ENCODE results near the gene AIG1. TPM values are rescaled to one million over a fixed set of nuclear protein-coding genes. Genes with fewer than 3 reads are reported as not detected.

AIG1 gene
- total and polyA plus RNA-seq, 2 experiments from 2014 or later, result 92.8 to 102 TPM

- H3K27ac ChIP-seq, result no peak overlapping the region
- no peaks in the 10 kb centered on the region for H3K9me3 ChIP-seq (ENCODE audit: low read depth)
- H3K79me2 ChIP-seq, result no peaks in the 10 kb centered on the region
- TF ChIP-seq, protein P1, sequence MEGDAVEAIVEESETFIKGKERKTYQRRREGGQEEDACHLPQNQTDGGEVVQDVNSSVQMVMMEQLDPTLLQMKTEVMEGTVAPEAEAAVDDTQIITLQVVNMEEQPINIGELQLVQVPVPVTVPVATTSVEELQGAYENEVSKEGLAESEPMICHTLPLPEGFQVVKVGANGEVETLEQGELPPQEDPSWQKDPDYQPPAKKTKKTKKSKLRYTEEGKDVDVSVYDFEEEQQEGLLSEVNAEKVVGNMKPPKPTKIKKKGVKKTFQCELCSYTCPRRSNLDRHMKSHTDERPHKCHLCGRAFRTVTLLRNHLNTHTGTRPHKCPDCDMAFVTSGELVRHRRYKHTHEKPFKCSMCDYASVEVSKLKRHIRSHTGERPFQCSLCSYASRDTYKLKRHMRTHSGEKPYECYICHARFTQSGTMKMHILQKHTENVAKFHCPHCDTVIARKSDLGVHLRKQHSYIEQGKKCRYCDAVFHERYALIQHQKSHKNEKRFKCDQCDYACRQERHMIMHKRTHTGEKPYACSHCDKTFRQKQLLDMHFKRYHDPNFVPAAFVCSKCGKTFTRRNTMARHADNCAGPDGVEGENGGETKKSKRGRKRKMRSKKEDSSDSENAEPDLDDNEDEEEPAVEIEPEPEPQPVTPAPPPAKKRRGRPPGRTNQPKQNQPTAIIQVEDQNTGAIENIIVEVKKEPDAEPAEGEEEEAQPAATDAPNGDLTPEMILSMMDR (IDR thresholded peaks at IDR 0.05; ENCODE audit: poor library complexity), result no peak
- TF ChIP-seq EZH2phosphoT487 (IDR thresholded peaks at IDR 0.05; ENCODE audit: low read depth, severe bottlenecking, unreplicated experiment) (no peak), EZH2 (IDR thresholded peaks at IDR 0.05; ENCODE audit: borderline replicate concordance) (no peak)
- no peaks in the 10 kb centered on the region for H3K9me2 ChIP-seq (replicated peaks; ENCODE audit: insufficient read depth)
- H3K4me3 ChIP-seq, result no peak overlapping the region
- DNase-seq (ENCODE audit: low spot score), result no peak
- H2AFZ ChIP-seq, result no peak overlapping the region
- H3K27me3 ChIP-seq, result no peaks in the 10 kb centered on the region
- no peaks in the 10 kb centered on the region for H4K20me1 ChIP-seq (ENCODE audit: insufficient read depth, poor library complexity, severe bottlenecking)
- 100% methylated on average over 1 of the region's 1 CpG for WGBS (ENCODE audit: low lambda C conversion rate, missing lambda C conversion rate)
- no peaks in the 10 kb centered on the region for H3K36me3 ChIP-seq (replicated peaks; ENCODE audit: insufficient read depth, low read depth)
- H3K4me1 ChIP-seq (ENCODE audit: insufficient read depth), result no peaks in the 10 kb centered on the region
- H3K4me2 ChIP-seq, result no peak overlapping the region
These were observed 99.9 kb downstream of the AIG1 start for GRCh38 chr6:143160439-143161220.

GRCh38 chr6:143163621-143164020 is 102.9 kb downstream of the AIG1 start:
- H3K9me3 ChIP-seq (ENCODE audit: low read depth), result no peaks in the 10 kb centered on the region
- H3K4me2 ChIP-seq, result no peak overlapping the region
- WGBS (ENCODE audit: low lambda C conversion rate, missing lambda C conversion rate), result 48% methylated on average over 1 of the region's 1 CpG
- H3K4me3 ChIP-seq, result no peak overlapping the region
- H3K9me2 ChIP-seq (replicated peaks; ENCODE audit: insufficient read depth), result no peaks in the 10 kb centered on the region
- H3K27me3 ChIP-seq, result no peaks in the 10 kb centered on the region
- no peak overlapping the region for H3K27ac ChIP-seq
- TF ChIP-seq EZH2phosphoT487 (IDR thresholded peaks at IDR 0.05; ENCODE audit: low read depth, severe bottlenecking, unreplicated experiment), result no peak
- TF ChIP-seq, protein P1 (IDR thresholded peaks at IDR 0.05; ENCODE audit: poor library complexity), result no peak
- no peak for TF ChIP-seq EZH2 (IDR thresholded peaks at IDR 0.05; ENCODE audit: borderline replicate concordance)
- no peaks in the 10 kb centered on the region for H3K4me1 ChIP-seq (ENCODE audit: insufficient read depth)
- H4K20me1 ChIP-seq (ENCODE audit: insufficient read depth, poor library complexity, severe bottlenecking), result no peaks in the 10 kb centered on the region
- no peak for DNase-seq (ENCODE audit: low spot score)
- H3K36me3 ChIP-seq (replicated peaks; ENCODE audit: insufficient read depth, low read depth), result no peaks in the 10 kb centered on the region
- H2AFZ ChIP-seq, result no peak overlapping the region
- H3K79me2 ChIP-seq, result no peaks in the 10 kb centered on the region

DNA sequence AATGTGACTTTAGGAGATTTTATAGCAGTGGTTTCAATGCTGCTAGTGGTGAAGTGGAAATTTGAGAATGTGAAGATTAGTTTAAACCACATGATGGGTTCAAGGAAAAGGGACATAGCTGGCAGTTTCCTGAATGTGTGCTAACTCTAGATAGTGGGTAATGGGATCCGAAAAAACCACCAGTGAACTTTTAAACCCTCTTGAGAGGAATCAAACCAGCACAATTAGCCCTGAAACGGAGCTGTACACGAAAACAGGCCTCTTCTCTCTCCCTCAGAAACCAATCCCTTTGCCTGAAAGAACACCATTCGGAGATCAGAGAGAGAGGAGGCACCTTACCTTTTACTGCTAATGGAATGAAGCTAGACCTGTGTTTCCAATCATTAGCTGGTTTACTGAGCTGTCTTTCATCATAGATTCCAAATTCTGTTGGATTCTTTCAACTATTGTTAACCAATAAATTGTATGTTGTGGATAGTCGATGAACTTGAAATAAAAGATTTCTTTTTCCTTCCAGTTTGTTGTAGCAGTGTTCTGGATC is 103.9 kb downstream of the AIG1 start:
- Histone ChIP-seq H2AFZ (no peak overlapping the region), H3K9me3 (ENCODE audit: low read depth) (no peaks in the 10 kb centered on the region), H3K4me3 (no peak overlapping the region), H4K20me1 (ENCODE audit: insufficient read depth, poor library complexity, severe bottlenecking) (no peaks in the 10 kb centered on the region), H3K27ac (peak overlapping the region; percentile 34), H3K4me2 (peak overlapping the region; percentile 24), H3K27me3 (no peaks in the 10 kb centered on the region), H3K4me1 (ENCODE audit: insufficient read depth) (no peaks in the 10 kb centered on the region), H3K9me2 (replicated peaks; ENCODE audit: insufficient read depth) (no peaks in the 10 kb centered on the region), H3K79me2 (no peaks in the 10 kb centered on the region), H3K36me3 (replicated peaks; ENCODE audit: insufficient read depth, low read depth) (no peaks in the 10 kb centered on the region)
- TF ChIP-seq EZH2 (IDR thresholded peaks at IDR 0.05; ENCODE audit: borderline replicate concordance) (no peak), EZH2phosphoT487 (IDR thresholded peaks at IDR 0.05; ENCODE audit: low read depth, severe bottlenecking, unreplicated experiment) (no peak)
- TF ChIP-seq, protein P1 (IDR thresholded peaks at IDR 0.05; ENCODE audit: poor library complexity), result no peak
- 54% methylated on average over 5 of the region's 5 CpGs for WGBS (ENCODE audit: low lambda C conversion rate, missing lambda C conversion rate)
- DNase-seq (ENCODE audit: low spot score), result no peak

All from hepatocyte (in vitro differentiated cells).